PC-9 (cell line): ENCODE data around the gene DSTN. TPM values are rescaled to one million over a fixed set of nuclear protein-coding genes. Genes with fewer than 3 reads are reported as not detected.

Source experiments
- BruUV-seq: library from RNA; stranded (reverse); fragments of 400-500 nt; replicated peaks from 2 replicates; lab custom pipeline; 2021; lab: Mats Ljungman, UMichigan
- CTCF ChIA-PET: fragments of 300-600 bp; sonication (Branson Sonifier 250); formaldehyde crosslinking; loops from one replicate; lab custom pipeline; 2022; ENCODE audit warnings: antibody characterized with exemption; lab: Charles Lee
- POLR2A ChIA-PET: fragments of 300-600 bp; sonication (Branson Sonifier 250); formaldehyde crosslinking; loops from one replicate; lab custom pipeline; 2022; ENCODE audit warnings: antibody characterized with exemption; ENCODE audit not compliant: unreplicated experiment; lab: Charles Lee
- DNase-seq, 2 experiments: peaks; one replicate each; pipeline versions ENCODE4 v3.0.0 to v3.0.0-alpha.2; 2015 to 2022; ENCODE audit warnings: mixed read lengths in 1 of 2
- H2AFZ ChIP-seq: fragments of 200-600 bp; sonication (generic); 2 replicates; pipeline ENCODE4 v1.8.1; 2017; ENCODE audit warnings: antibody characterized with exemption
- H3F3A ChIP-seq: fragments of 200-600 bp; sonication (generic); 2 replicates; pipeline ENCODE4 v1.8.1; 2017; ENCODE audit warnings: antibody characterized with exemption, mild to moderate bottlenecking, low read depth; ENCODE audit not compliant: insufficient read depth
- H3K27ac ChIP-seq: fragments of 200-600 bp; sonication (generic); 2 replicates; pipeline ENCODE4 v1.6.1; 2016; ENCODE audit warnings: mixed run types
- H3K27me3 ChIP-seq: fragments of 200-600 bp; sonication (generic); 2 replicates; pipeline ENCODE4 v1.6.1; 2016; ENCODE audit warnings: low read depth, mixed run types; ENCODE audit not compliant: insufficient read depth
- H3K36me3 ChIP-seq: fragments of 200-600 bp; sonication (generic); 2 replicates; pipeline ENCODE4 v1.6.1; 2016; ENCODE audit warnings: low read depth, mixed run types
- H3K4me1 ChIP-seq: fragments of 200-600 bp; sonication (generic); replicated peaks from 2 replicates; pipeline ENCODE4 v1.6.1; 2016; ENCODE audit warnings: mixed run types; ENCODE audit not compliant: insufficient read depth
- H3K4me2 ChIP-seq: fragments of 200-600 bp; sonication (generic); 2 replicates; pipeline ENCODE4 v1.6.1; 2017; ENCODE audit warnings: mixed run types
- H3K4me3 ChIP-seq: fragments of 200-600 bp; sonication (generic); 2 replicates; pipeline ENCODE4 v1.6.1; 2016; ENCODE audit warnings: mixed run types
- H3K79me2 ChIP-seq: fragments of 200-600 bp; sonication (generic); 2 replicates; pipeline ENCODE4 v1.6.1; 2017; ENCODE audit warnings: low read depth, mixed run types
- H3K9me2 ChIP-seq: fragments of 200-600 bp; sonication (generic); 2 replicates; pipeline ENCODE4 v1.8.1; 2017; ENCODE audit warnings: mild to moderate bottlenecking; ENCODE audit not compliant: insufficient read depth
- H3K9me3 ChIP-seq: fragments of 200-600 bp; sonication (generic); 2 replicates; pipeline ENCODE4 v1.8.1; 2016; ENCODE audit warnings: low read depth; ENCODE audit not compliant: insufficient read depth
- H4K20me1 ChIP-seq: fragments of 200-600 bp; sonication (generic); 2 replicates; pipeline ENCODE4 v1.8.1; 2017; ENCODE audit not compliant: insufficient read depth
- EZH2 ChIP-seq: fragments of 200-600 bp; sonication (generic); IDR thresholded peaks from 2 replicates; pipeline ENCODE4 v1.8.0; 2017; ENCODE audit warnings: antibody characterized with exemption, low read depth
- intact Hi-C: fragments of 100-400 bp; cut with micrococcal nuclease; formaldehyde crosslinking; loops from one replicate; pipeline ENCODE4 v1.10.0; 2022; ENCODE audit not compliant: unreplicated experiment
- total RNA-seq: library from RNA; stranded (reverse); gene quantifications from 2 replicates; pipeline ENCODE4 v1.2.3, GENCODE V29; 2021
- TF ChIP-seq, protein P1 (sequence below): fragments of 200-600 bp; sonication (generic); conservative IDR thresholded peaks from 2 replicates; pipeline ENCODE4 v1.6.1; 2017; ENCODE audit warnings: mixed run types, antibody characterized with exemption, mild to moderate bottlenecking, moderate library complexity

DSTN gene
- total RNA-seq, 1 experiment from 2014 or later, result 366 TPM

DNA sequence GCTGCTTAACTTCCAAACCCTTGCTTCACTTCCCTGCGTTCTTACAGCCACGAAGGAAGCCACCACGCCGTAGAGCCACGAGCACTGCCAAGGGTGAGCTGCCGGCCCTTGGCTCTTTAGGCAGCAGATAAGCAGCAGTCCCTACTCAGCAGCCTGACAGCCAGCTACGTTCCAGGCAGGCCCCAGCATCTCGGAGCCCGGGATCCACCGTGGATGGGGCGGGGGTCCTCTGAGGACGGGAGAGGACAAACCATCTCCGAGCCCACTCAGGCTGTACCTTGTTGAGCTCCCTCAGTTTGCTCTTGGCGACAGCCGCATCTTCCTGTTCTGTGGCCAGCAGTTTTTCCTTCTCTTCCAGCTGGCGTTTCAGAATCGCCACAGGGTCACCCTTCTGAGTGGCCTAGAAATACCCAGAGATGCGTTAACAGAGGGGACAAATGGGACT, 71.7 kb downstream of the DSTN start:
- intact Hi-C loops, result no loop called here
- no TSS peak for BruUV-seq
- Histone ChIP-seq H4K20me1 (peaks cover 21% of the 10 kb centered on the region; the same call in 1 of the 2 replicates), H3K9me2 (no peaks in the 10 kb centered on the region), H3F3A (no peaks in the 10 kb centered on the region), H3K4me1 (no peaks in the 10 kb centered on the region), H3K4me2 (no peak overlapping the region), H3K4me3 (no peak overlapping the region), H3K79me2 (no peaks in the 10 kb centered on the region), H3K9me3 (no peaks in the 10 kb centered on the region), H3K36me3 (no peaks in the 10 kb centered on the region), H2AFZ (no peak overlapping the region), H3K27ac (no peak overlapping the region), H3K27me3 (no peaks in the 10 kb centered on the region)
- no peak for DNase-seq
- ChIA-PET CTCF (no interaction called here), POLR2A (no interaction called here)
- TF ChIP-seq, protein P1, sequence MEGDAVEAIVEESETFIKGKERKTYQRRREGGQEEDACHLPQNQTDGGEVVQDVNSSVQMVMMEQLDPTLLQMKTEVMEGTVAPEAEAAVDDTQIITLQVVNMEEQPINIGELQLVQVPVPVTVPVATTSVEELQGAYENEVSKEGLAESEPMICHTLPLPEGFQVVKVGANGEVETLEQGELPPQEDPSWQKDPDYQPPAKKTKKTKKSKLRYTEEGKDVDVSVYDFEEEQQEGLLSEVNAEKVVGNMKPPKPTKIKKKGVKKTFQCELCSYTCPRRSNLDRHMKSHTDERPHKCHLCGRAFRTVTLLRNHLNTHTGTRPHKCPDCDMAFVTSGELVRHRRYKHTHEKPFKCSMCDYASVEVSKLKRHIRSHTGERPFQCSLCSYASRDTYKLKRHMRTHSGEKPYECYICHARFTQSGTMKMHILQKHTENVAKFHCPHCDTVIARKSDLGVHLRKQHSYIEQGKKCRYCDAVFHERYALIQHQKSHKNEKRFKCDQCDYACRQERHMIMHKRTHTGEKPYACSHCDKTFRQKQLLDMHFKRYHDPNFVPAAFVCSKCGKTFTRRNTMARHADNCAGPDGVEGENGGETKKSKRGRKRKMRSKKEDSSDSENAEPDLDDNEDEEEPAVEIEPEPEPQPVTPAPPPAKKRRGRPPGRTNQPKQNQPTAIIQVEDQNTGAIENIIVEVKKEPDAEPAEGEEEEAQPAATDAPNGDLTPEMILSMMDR, result no peak
- TF ChIP-seq EZH2, result no peak

DNA sequence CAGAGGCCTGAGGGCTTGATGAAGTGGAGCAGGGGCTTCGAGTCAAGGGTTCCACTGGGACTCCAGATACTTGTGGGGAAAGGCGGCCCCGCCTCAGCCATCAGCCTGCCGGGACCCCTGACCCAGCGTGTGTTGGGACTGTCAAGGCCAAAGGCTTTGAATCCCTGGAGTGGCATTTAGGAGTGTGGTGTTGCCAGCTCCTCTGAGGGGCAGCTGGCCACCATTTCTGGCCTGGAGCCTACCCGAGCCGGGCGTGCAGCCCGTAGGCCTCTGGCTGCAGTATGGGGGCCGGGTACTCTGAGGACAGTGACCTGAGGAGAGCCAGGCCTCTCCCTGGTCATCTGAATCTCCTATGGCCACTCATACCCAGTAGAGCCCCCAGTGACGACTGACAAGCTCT, 72.1 kb downstream of the DSTN start:
- POLR2A ChIA-PET, result no interaction called here
- no peaks in the 10 kb centered on the region for H3K36me3 ChIP-seq
- intact Hi-C loops, result no loop called here
- peaks cover 22% of the 10 kb centered on the region; the same call in 1 of the 2 replicates for H4K20me1 ChIP-seq
- BruUV-seq, result no TSS peak
- H3K79me2 ChIP-seq, result no peaks in the 10 kb centered on the region
- no peak for TF ChIP-seq EZH2
- TF ChIP-seq, protein P1, result no peak
- no peaks in the 10 kb centered on the region for H3K4me1 ChIP-seq
- no peak overlapping the region for H3K27ac ChIP-seq
- H3K27me3 ChIP-seq, result no peaks in the 10 kb centered on the region
- H3K9me3 ChIP-seq, result no peaks in the 10 kb centered on the region
- CTCF ChIA-PET, result no interaction called here
- DNase-seq, result no peak
- H3F3A ChIP-seq, result no peaks in the 10 kb centered on the region
- H3K4me2 ChIP-seq, result no peak overlapping the region
- no peak overlapping the region for H3K4me3 ChIP-seq
- no peaks in the 10 kb centered on the region for H3K9me2 ChIP-seq
- H2AFZ ChIP-seq, result no peak overlapping the region

DNA sequence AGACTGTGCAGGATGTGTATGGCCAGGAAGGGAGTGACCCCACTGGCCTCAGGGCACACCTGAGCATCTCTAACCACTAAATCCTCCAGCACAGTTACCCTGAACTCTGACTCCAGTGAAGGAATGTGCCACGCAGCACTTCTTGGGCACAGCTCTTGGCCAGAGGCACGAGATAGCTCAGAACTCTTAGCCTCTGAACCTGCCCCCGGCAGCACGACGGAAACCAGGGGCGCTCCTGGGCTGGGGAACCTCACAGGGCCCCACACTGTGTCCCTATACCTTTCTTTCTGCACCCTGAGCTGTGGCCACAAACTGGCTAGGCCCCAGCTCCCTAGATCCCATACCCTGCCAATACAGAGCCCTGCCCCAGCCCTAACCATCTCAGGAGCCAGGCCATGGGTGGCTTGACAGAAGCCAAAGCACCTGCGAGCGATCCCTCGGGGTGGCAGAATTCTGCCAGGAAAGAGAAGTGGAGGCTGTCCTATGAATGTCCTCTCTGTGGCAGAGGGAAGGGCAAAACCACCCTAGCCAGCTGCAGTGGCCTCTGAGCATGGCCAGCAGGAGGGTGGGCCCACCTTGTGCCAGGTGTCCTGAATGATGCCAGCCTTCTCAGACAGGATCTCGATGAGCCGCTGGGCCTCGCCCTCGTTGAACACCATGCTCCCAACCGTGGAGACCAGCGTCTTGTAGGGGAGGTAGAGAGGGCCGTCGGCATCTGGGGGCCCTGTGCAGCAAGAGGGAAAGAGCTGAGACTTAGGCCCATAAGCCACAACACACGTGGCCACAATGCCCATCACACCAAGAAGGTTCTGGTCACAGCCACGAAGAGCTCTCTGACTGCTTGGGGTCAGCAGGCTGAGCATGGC, 72.8 kb downstream of the DSTN start:
- no TSS peak for BruUV-seq
- Histone ChIP-seq H3K36me3 (no peaks in the 10 kb centered on the region), H3K4me3 (no peak overlapping the region), H4K20me1 (peaks cover 22% of the 10 kb centered on the region; the same call in 1 of the 2 replicates), H3K4me1 (no peaks in the 10 kb centered on the region), H3K9me3 (no peaks in the 10 kb centered on the region), H2AFZ (no peak overlapping the region), H3K9me2 (no peaks in the 10 kb centered on the region), H3K27me3 (no peaks in the 10 kb centered on the region), H3F3A (no peaks in the 10 kb centered on the region), H3K27ac (no peak overlapping the region), H3K79me2 (no peaks in the 10 kb centered on the region), H3K4me2 (no peak overlapping the region)
- CTCF ChIA-PET, result no interaction called here
- intact Hi-C loops, result no loop called here
- DNase-seq, result no peak
- POLR2A ChIA-PET, result no interaction called here
- TF ChIP-seq, protein P1, result no peak
- no peak for TF ChIP-seq EZH2
